CD4-positive, alpha-beta memory T cell (primary cell): ENCODE results near the gene FADS2. TPM values are rescaled to one million over a fixed set of nuclear protein-coding genes. Genes with fewer than 3 reads are reported as not detected.

ENCODE experiments used
- CTCF ChIA-PET: fragments of 350-600 bp; sonication (Branson Sonifier 250); formaldehyde crosslinking; loops from one replicate; lab custom pipeline; 2021; ENCODE audit warnings: inconsistent platforms; ENCODE audit not compliant: partially characterized antibody; lab: Charles Lee
- POLR2A ChIA-PET: fragments of 350-600 bp; sonication (Branson Sonifier 250); formaldehyde crosslinking; loops from one replicate; lab custom pipeline; 2021; ENCODE audit not compliant: partially characterized antibody; lab: Charles Lee
- DNase-seq, 5 donors: peaks; one replicate each; pipeline versions ENCODE4 v3.0.0 to v3.0.0-alpha.2; 2020 to 2022; ENCODE audit warnings: mixed read lengths in 1 of 5
- H3K27ac ChIP-seq: one replicate; pipeline ENCODE4 v1.7.0; 2013; ENCODE audit warnings: low read depth, low read length
- H3K27me3 ChIP-seq: 2 replicates; pipeline ENCODE4 v1.7.0; 2013; ENCODE audit warnings: mild to moderate bottlenecking, low read length, moderate library complexity; ENCODE audit not compliant: insufficient read depth
- H3K36me3 ChIP-seq: 2 replicates; pipeline ENCODE4 v1.7.0; 2013; ENCODE audit warnings: mild to moderate bottlenecking, low read length, moderate library complexity; ENCODE audit not compliant: insufficient read depth
- H3K4me1 ChIP-seq: 2 replicates; pipeline ENCODE4 v1.7.0; 2013; ENCODE audit warnings: mild to moderate bottlenecking, low read length, moderate library complexity; ENCODE audit not compliant: insufficient read depth
- H3K4me3 ChIP-seq, 2 donors: one replicate each; pipeline ENCODE4 v1.7.0; 2013; ENCODE audit warnings: low read length in 2 of 2, mild to moderate bottlenecking in 1 of 2
- H3K9me3 ChIP-seq, 2 donors: one replicate each; pipeline ENCODE4 v1.7.0; 2013; ENCODE audit warnings: low read length in 2 of 2, control low read depth in 1 of 2; ENCODE audit not compliant: control insufficient read depth in 1 of 2
- H3K27ac Mint-ChIP-seq, 7 donors: one replicate each; pipeline ENCODE4 v1.8.0; 2020 to 2021; ENCODE audit warnings: mixed read lengths in 7 of 7, mild to moderate bottlenecking in 6 of 7, inconsistent platforms in 3 of 7, moderate library complexity in 3 of 7
- H3K27me3 Mint-ChIP-seq, 2 donors: one replicate each; pipeline ENCODE4 v1.8.0; 2020 to 2021; ENCODE audit warnings: mixed read lengths in 2 of 2
- H3K36me3 Mint-ChIP-seq, 2 donors: one replicate each; pipeline ENCODE4 v1.8.0; 2020 to 2021; ENCODE audit warnings: mixed read lengths in 2 of 2, inconsistent platforms in 1 of 2, mild to moderate bottlenecking in 1 of 2
- H3K4me1 Mint-ChIP-seq, 4 donors: one replicate each; pipeline ENCODE4 v1.8.0; 2020 to 2021; ENCODE audit warnings: mixed read lengths in 4 of 4, mild to moderate bottlenecking in 1 of 4
- H3K4me3 Mint-ChIP-seq, 8 donors: one replicate each; pipeline ENCODE4 v1.8.0; 2020 to 2021; ENCODE audit warnings: mixed read lengths in 8 of 8, mild to moderate bottlenecking in 7 of 8, moderate library complexity in 6 of 8, inconsistent platforms in 3 of 8
- H3K9me3 Mint-ChIP-seq, 8 donors: one replicate each; pipeline ENCODE4 v1.8.0; 2020 to 2021; ENCODE audit warnings: mixed read lengths in 8 of 8, mild to moderate bottlenecking in 5 of 8, inconsistent platforms in 3 of 8, moderate library complexity in 1 of 8
- intact Hi-C: fragments of 100-400 bp; cut with micrococcal nuclease; formaldehyde crosslinking; loops from one replicate; pipeline ENCODE4 v1.15.1; 2023
- polyA plus RNA-seq, 2 donors: library from polyadenylated mRNA; unstranded; fragments of 300-500 nt; fragmentation: Illumina TruSeq; gene quantifications; one replicate each; pipeline ENCODE4 v1.2.3, GENCODE V29; 2021
- total RNA-seq, 2 experiments: library from RNA; stranded (reverse); gene quantifications; one replicate each; pipeline ENCODE4 v1.2.3, GENCODE V29; 2021

Gene FADS2
- total and polyA plus RNA-seq, 4 experiments from 2014 or later = 0.06 to 0.94 (median 0.47) TPM

- POLR2A ChIA-PET = no interaction called here
Observed at GRCh38 chr11:61882879-61883278, 54.8 kb downstream of the FADS2 start.

DNA sequence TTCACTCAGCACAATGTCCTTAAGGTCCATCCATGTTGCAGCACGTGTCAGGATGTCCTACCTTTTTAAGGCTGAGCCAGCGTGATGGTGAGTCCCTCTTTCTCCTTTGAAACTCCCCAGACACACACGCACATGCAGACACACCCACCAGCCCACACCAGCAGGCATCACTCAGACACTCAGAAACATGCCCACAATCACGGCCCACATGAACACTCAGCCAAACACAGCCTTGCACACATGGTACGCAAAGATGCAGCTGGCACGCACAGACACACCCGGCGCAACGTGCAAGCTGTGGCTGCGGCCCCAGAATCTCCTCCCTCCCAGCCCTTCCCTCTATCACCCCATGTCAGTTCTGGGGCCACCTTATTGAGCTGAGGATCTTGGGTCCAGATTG lies 55.2 kb downstream of the FADS2 start:
- Mint-ChIP-seq H3K4me3 (no peak overlapping the region), H3K27me3 (no peaks in the 10 kb centered on the region), H3K4me1 (no peaks in the 10 kb centered on the region), H3K27ac (peak overlapping the region in 1 of 7 donors; percentile 70), H3K36me3 (no peaks in the 10 kb centered on the region), H3K9me3 (peaks cover 0 to 2% (median 0%) of the 10 kb centered on the region in 8 donors)
- Histone ChIP-seq H3K4me3 (no peak overlapping the region), H3K36me3 (no peaks in the 10 kb centered on the region), H3K27me3 (no peaks in the 10 kb centered on the region), H3K4me1 (no peaks in the 10 kb centered on the region), H3K27ac (no peak overlapping the region), H3K9me3 (no peaks in the 10 kb centered on the region)
- POLR2A ChIA-PET = no interaction called here
- CTCF ChIA-PET = interaction anchor here (1.0 to 6.8 kb wide), 3 partner anchors 14 to 198 kb away, joined by 3 to 49 read pairs (median 6); no protein-coding TSS in a partner anchor
- intact Hi-C loops = no loop called here
- no peak for DNase-seq

More at GRCh38 chr11:61882879-61883278, 54.8 kb downstream of the FADS2 start:
- Mint-ChIP-seq H3K4me1 (no peaks in the 10 kb centered on the region), H3K27me3 (no peaks in the 10 kb centered on the region), H3K4me3 (no peak overlapping the region), H3K27ac (peak overlapping the region in 2 of 7 donors; percentile 33 to 70), H3K36me3 (no peaks in the 10 kb centered on the region), H3K9me3 (peaks cover 0 to 2% (median 0%) of the 10 kb centered on the region in 8 donors)
- intact Hi-C loops = no loop called here
- DNase-seq = no peak
- no peak overlapping the region for H3K4me3 ChIP-seq
- H3K36me3 ChIP-seq = no peaks in the 10 kb centered on the region
- CTCF ChIA-PET = interaction anchor here (6.8 kb wide), 1 partner anchor 15 kb away, joined by 49 read pairs; no protein-coding TSS in a partner anchor
- H3K9me3 ChIP-seq = no peaks in the 10 kb centered on the region
- H3K27me3 ChIP-seq = no peaks in the 10 kb centered on the region
- H3K4me1 ChIP-seq = no peaks in the 10 kb centered on the region
- no peak overlapping the region for H3K27ac ChIP-seq

DNA sequence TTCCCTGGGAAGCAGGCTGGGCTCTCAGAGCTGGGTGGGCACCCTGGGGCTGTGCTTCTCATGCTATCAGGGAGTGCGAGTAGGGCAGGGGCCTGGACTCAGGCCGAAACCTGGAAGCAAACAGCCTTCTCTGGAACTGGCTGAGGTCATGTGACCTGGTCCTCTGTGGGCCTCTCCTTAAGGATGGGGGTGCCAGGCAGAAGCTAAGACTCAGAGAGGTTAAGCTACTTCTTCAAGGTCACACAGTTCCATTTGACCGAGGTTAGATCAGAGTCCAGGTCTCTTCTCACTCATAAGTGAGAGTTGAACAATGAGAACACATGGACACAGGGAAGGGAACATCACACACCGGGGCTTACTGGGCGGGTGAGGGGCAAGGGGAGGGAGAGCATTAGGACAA lies 55.8 kb downstream of the FADS2 start:
- ChIA-PET CTCF (interaction anchor here (1.0 to 6.8 kb wide), 5 partner anchors 9 to 224 kb away, joined by 3 to 49 read pairs (median 4); no protein-coding TSS in a partner anchor), POLR2A (no interaction called here)
- no peaks in the 10 kb centered on the region for H3K36me3 Mint-ChIP-seq
- H3K9me3 Mint-ChIP-seq = peaks cover 0 to 2% (median 0%) of the 10 kb centered on the region in 8 donors
- no peak overlapping the region for H3K27ac ChIP-seq
- H3K27ac Mint-ChIP-seq = no peak overlapping the region
- H3K4me1 ChIP-seq = no peaks in the 10 kb centered on the region
- no peaks in the 10 kb centered on the region for H3K36me3 ChIP-seq
- DNase-seq = no peak
- no peaks in the 10 kb centered on the region for H3K4me1 Mint-ChIP-seq
- intact Hi-C loops = no loop called here
- H3K9me3 ChIP-seq = no peaks in the 10 kb centered on the region
- no peaks in the 10 kb centered on the region for H3K27me3 Mint-ChIP-seq
- no peaks in the 10 kb centered on the region for H3K27me3 ChIP-seq
- no peak overlapping the region for H3K4me3 Mint-ChIP-seq
- H3K4me3 ChIP-seq = no peak overlapping the region

DNA sequence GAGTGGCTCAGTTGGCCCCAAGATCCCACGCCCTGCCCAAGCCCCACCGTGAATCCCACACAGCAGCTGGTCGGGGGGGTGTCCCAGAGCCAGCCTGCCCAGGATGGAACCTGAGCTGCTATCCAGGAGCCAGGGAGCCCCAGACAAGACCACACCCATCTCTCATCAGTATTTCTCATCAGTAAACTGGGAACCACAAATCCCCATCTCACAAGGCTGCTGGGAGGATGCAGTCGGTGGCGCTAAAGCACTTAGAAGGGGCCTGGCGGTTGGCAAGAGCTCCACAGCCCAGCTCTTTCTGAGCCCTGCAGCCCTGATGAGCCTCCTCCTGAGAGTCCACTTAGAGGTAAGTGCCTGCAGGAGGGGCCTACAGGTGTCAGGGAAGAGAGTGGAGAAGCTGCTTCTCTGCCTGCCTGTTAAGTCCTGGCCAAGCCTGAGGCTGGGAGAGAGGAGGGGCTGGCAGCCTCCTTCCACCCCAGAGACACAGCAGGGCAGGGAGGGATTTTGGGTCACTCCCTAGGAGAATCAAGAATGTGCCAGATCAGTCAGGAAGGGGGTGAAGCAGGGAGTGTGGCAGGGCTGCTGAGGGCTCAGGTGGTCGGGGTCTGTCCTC lies 57.2 kb downstream of the FADS2 start:
- peaks cover 0 to 2% (median 0%) of the 10 kb centered on the region in 8 donors for H3K9me3 Mint-ChIP-seq
- Histone ChIP-seq H3K27ac (no peak overlapping the region), H3K4me1 (peaks cover 5% of the 10 kb centered on the region), H3K9me3 (no peaks in the 10 kb centered on the region), H3K36me3 (no peaks in the 10 kb centered on the region), H3K27me3 (no peaks in the 10 kb centered on the region), H3K4me3 (no peak overlapping the region)
- CTCF ChIA-PET = interaction anchor here (1.2 to 6.8 kb wide), 3 partner anchors 10 to 223 kb away, joined by 3 to 49 read pairs (median 4); no protein-coding TSS in a partner anchor
- peaks cover 0 to 5% (median 0%) of the 10 kb centered on the region in 4 donors for H3K4me1 Mint-ChIP-seq
- H3K36me3 Mint-ChIP-seq = no peaks in the 10 kb centered on the region
- H3K27ac Mint-ChIP-seq = no peak overlapping the region
- POLR2A ChIA-PET = no interaction called here
- no peak overlapping the region for H3K4me3 Mint-ChIP-seq
- intact Hi-C loops = no loop called here
- DNase-seq = no peak
- no peaks in the 10 kb centered on the region for H3K27me3 Mint-ChIP-seq

DNA sequence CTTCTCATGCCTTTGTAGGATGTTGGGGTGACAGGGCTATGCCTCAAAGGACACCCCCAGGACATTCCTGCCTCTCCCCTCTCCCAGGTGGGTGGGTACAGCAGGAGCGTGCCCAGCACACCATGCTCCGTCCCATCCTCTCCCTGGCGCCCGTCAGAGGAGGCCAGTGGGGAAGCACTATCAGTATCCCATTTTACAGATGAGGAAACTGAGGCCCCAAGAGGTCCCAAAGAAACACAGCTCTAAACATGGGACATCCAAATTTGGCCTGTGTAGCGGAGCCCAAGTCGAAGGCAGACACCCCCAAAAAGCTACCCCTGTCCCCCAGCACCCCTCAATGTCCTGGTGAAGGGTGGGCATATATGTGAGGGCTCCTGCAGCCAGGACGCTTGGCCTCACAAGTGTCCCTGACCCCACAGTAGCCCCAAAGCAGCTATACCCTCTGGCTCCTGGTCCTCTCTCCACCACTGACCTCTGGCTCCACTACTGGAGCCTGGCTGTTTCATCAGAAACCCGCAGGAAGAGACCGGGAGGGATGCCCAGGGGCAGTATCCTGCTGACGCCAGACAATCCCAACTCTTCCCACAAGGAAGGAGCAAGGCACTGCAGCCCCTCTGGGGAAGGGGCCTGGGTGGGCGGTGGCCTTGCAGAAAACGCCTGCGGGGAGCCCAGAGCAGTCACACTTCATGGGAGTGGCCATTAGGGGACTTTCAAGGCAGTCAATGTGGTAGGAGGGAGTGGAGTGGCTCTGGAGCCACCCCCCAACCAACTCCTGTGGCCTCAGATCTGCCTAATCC lies 57.9 kb downstream of the FADS2 start:
- no peak for DNase-seq
- Mint-ChIP-seq H3K9me3 (peaks cover 0 to 2% (median 0%) of the 10 kb centered on the region in 8 donors), H3K27me3 (no peaks in the 10 kb centered on the region), H3K27ac (no peak overlapping the region), H3K36me3 (no peaks in the 10 kb centered on the region), H3K4me3 (no peak overlapping the region), H3K4me1 (peaks cover 2 to 9% (median 3%) of the 10 kb centered on the region in 4 donors)
- Histone ChIP-seq H3K4me1 (peaks cover 11% of the 10 kb centered on the region), H3K4me3 (no peak overlapping the region), H3K27me3 (no peaks in the 10 kb centered on the region), H3K36me3 (no peaks in the 10 kb centered on the region), H3K27ac (no peak overlapping the region), H3K9me3 (no peaks in the 10 kb centered on the region)
- ChIA-PET CTCF (interaction anchor here (6.8 kb wide), 1 partner anchor 12 kb away, joined by 49 read pairs; no protein-coding TSS in a partner anchor), POLR2A (interaction anchor here (0.6 kb wide), 1 partner anchor 237 kb away, joined by 3 read pairs; no protein-coding TSS in a partner anchor)
- intact Hi-C loops = no loop called here

DNA sequence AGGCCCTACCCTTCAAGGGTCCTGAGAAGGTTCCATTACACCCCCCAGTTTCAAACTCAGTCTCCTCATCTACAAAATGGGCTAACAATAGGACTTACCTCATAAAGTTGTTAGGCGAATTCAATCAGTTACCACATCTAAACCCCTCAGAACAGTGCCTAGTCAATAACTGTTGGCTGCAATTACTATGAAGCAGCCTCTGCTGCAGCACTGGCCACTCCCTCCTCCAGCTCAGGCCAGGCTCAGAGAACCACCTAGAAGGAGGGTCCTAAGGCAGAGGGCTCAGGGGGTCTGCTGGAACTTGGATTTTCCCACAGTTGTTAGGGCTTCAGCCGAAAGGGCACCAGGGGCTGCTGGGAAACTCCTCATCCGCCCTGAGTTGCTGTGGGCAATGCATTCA lies 58.5 kb downstream of the FADS2 start:
- peaks cover 2 to 10% (median 4%) of the 10 kb centered on the region in 4 donors for H3K4me1 Mint-ChIP-seq
- H3K36me3 ChIP-seq = no peaks in the 10 kb centered on the region
- no peak overlapping the region for H3K4me3 ChIP-seq
- H3K27ac Mint-ChIP-seq = peak overlapping the region in 1 of 7 donors; percentile 38
- CTCF ChIA-PET = interaction anchor here (3.2 kb wide), 1 partner anchor 11 kb away, joined by 13 read pairs; no protein-coding TSS in a partner anchor
- H3K27me3 Mint-ChIP-seq = no peaks in the 10 kb centered on the region
- H3K27me3 ChIP-seq = no peaks in the 10 kb centered on the region
- H3K4me3 Mint-ChIP-seq = no peak overlapping the region
- intact Hi-C loops = no loop called here
- H3K9me3 Mint-ChIP-seq = peaks cover 0 to 2% (median 0%) of the 10 kb centered on the region in 8 donors
- H3K9me3 ChIP-seq = no peaks in the 10 kb centered on the region
- peaks cover 11% of the 10 kb centered on the region for H3K4me1 ChIP-seq
- POLR2A ChIA-PET = interaction anchor here (0.6 to 0.8 kb wide), 2 partner anchors 77 to 237 kb away, joined by 3 to 6 read pairs; no protein-coding TSS in a partner anchor
- H3K36me3 Mint-ChIP-seq = no peaks in the 10 kb centered on the region
- H3K27ac ChIP-seq = no peak overlapping the region
- DNase-seq = no peak
